Cardiac muscle cell (in vitro differentiated cells and primary cell): ENCODE data around the gene GZMM. TPM values are rescaled to one million over a fixed set of nuclear protein-coding genes. Genes with fewer than 3 reads are reported as not detected.

ENCODE experiments used
- DNase-seq, 2 donors: peaks; one replicate each; pipeline versions ENCODE4 v3.0.0 to v3.0.0-alpha.2; 2010 to 2017; ENCODE audit warnings: low read depth in 1 of 2, low spot score in 1 of 2
- H3K27ac ChIP-seq: fragments of 200-600 bp; sonication (generic); 2 replicates; pipeline ENCODE4 v1.5.1; 2016
- H3K27me3 ChIP-seq: fragments of 200-600 bp; sonication (generic); 2 replicates; pipeline ENCODE4 v1.6.0; 2016; ENCODE audit warnings: control low read depth
- H3K36me3 ChIP-seq: fragments of 200-600 bp; sonication (generic); 2 replicates; pipeline ENCODE4 v1.5.1; 2016; ENCODE audit warnings: control low read depth
- H3K4me1 ChIP-seq: fragments of 200-600 bp; sonication (generic); 2 replicates; pipeline ENCODE4 v1.8.1; 2017; ENCODE audit warnings: low read depth, mild to moderate bottlenecking, mixed run types
- H3K4me3 ChIP-seq: fragments of 200-600 bp; sonication (generic); 2 replicates; pipeline ENCODE4 v1.5.1; 2016; ENCODE audit warnings: mild to moderate bottlenecking
- H3K9me3 ChIP-seq: fragments of 200-600 bp; sonication (generic); 2 replicates; pipeline ENCODE4 v1.5.1; 2017; ENCODE audit warnings: low read depth, mild to moderate bottlenecking, control low read depth
- polyA plus RNA-seq: library from polyadenylated mRNA; unstranded; fragments of >200 nt; fragmentation: Nextera tagmentation; extraction: Ambion mirVana; gene quantifications from 2 replicates; pipeline ENCODE4 v1.2.1, GENCODE V29; 2016
- total RNA-seq: library from RNA; depleted of rRNA; stranded (reverse); fragments of >200 nt; gene quantifications from 2 replicates; pipeline ENCODE4 v1.2.3, GENCODE V29; 2016
- TF ChIP-seq, protein P1 (sequence below): IDR thresholded peaks from 2 replicates; pipeline ENCODE4 v1.5.1; 2012; ENCODE audit warnings: low read depth, mild to moderate bottlenecking, low read length

Gene GZMM
- total and polyA plus RNA-seq, 2 experiments from 2014 or later, result 0.39 TPM; not detected in 1

DNA sequence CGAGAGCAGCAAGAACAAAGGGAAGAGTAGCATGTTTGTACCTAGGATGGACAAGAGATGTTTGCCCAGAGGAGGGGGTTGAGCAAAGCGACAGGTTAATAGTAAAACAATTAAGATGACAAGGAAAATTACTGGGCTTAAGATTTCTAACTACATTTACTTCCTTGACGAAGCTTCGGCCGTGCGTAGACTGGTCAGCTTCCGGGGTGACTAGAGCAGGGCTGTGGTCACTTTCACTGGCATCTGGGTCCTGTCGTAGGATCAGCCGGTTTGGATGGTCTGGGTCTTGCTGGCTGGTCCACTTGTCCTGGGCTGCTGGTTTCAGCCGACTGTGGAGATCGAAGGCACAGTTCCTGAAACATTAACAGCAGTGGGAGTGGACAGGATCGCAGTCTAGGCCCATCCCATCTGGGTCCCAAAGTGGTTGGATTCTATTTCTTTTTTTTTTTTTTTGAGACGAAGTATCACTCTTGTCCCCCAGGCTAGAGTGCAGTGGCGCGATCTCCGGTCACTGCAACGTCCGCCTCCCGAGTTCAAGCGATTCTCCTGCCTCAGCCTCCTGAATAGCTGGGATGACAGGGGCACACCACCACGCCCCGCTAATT is 23.5 kb downstream of the GZMM start:
- no peaks in the 10 kb centered on the region for H3K36me3 ChIP-seq
- no peaks in the 10 kb centered on the region for H3K9me3 ChIP-seq
- H3K27ac ChIP-seq, result peak overlapping the region; percentile 75
- TF ChIP-seq, protein P1, sequence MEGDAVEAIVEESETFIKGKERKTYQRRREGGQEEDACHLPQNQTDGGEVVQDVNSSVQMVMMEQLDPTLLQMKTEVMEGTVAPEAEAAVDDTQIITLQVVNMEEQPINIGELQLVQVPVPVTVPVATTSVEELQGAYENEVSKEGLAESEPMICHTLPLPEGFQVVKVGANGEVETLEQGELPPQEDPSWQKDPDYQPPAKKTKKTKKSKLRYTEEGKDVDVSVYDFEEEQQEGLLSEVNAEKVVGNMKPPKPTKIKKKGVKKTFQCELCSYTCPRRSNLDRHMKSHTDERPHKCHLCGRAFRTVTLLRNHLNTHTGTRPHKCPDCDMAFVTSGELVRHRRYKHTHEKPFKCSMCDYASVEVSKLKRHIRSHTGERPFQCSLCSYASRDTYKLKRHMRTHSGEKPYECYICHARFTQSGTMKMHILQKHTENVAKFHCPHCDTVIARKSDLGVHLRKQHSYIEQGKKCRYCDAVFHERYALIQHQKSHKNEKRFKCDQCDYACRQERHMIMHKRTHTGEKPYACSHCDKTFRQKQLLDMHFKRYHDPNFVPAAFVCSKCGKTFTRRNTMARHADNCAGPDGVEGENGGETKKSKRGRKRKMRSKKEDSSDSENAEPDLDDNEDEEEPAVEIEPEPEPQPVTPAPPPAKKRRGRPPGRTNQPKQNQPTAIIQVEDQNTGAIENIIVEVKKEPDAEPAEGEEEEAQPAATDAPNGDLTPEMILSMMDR, result no peak
- no peak overlapping the region for H3K4me3 ChIP-seq
- DNase-seq, result no peak
- H3K4me1 ChIP-seq, result peaks cover 5% of the 10 kb centered on the region
- no peaks in the 10 kb centered on the region for H3K27me3 ChIP-seq

DNA sequence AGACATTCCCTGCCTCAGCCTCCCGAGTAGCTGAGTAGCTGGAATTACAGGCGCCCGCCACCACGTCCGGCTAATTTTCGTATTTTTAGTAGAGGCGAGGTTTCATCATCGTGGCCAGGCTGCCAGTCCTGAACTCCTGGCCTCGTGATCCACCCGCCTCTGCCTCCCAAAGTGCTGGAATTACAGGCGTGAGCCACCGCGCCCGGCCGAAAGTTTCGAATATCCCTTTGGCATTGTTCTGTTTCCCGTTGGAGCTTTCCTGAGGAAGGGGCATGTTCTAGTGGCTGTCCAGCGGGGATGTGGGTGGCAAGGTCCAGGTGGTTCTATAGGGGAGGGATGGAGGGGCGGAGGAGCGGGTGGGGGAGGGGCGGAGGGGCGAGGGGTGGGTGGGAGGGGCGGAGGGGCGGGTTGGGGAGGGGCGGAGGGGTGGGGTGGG is 26.4 kb downstream of the GZMM start:
- no peaks in the 10 kb centered on the region for H3K36me3 ChIP-seq
- H3K4me1 ChIP-seq, result peaks cover 18% of the 10 kb centered on the region
- no peak for DNase-seq
- TF ChIP-seq, protein P1, result no peak
- no peak overlapping the region for H3K27ac ChIP-seq
- H3K9me3 ChIP-seq, result no peaks in the 10 kb centered on the region
- no peak overlapping the region for H3K4me3 ChIP-seq
- H3K27me3 ChIP-seq, result no peaks in the 10 kb centered on the region

DNA sequence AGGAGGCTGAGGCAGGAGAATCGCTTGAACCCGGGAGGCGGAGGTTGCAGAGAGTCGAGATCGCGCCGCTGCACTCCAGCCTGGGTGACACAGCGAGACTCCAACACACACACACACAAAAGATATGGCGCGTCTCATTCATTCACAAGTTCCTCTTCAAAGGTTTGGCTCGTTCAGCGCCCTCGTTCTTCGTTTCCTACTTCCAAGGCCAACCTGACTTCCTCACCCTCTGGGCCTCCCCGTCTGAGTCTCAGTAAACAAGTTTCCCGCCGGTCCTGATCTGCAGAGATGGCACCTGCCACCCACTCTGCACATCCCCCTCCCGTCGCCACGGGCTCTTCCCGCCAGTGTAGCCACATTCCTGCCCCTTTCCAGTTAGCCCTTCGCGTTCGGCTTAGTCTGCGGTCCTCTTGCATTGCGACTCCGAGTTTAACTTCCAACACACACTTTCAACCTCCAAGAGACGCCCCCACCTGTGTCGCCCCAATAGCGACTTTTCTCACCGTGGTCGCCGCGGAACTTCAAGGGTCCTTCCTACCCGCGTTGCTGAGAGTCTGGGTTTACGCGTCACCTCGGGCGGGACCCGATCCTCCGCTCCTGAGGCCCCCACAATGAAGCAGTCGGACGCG is 27.2 kb downstream of the GZMM start:
- peak; percentile 30 to 40 for DNase-seq
- Histone ChIP-seq H3K4me3 (peak overlapping the region; percentile 29), H3K27me3 (no peaks in the 10 kb centered on the region), H3K27ac (peak overlapping the region; percentile 65), H3K9me3 (no peaks in the 10 kb centered on the region), H3K4me1 (peaks cover 26% of the 10 kb centered on the region), H3K36me3 (no peaks in the 10 kb centered on the region)
- TF ChIP-seq, protein P1, result no peak

DNA sequence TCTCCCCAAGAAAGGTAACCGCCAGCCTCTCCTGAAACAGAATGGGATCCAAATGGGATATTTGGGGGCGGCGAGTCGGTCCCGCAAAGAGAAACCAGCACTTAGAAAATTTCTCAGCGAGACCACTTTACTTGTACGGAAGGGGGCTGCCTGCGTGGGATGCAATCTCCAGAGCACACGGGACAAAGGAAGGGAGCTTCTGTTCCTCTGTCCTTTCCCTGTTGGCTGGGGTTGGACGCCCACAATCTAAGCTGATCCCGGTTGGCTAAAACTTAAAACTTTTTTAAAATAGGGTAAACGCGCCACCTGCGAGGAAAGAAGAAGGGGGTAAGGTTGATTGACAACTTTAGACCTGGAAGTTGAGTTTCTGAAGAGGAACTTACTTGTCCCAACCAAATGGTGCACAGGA is 27.7 kb downstream of the GZMM start:
- Histone ChIP-seq H3K4me1 (peaks cover 29% of the 10 kb centered on the region), H3K4me3 (peak overlapping the region; percentile 29), H3K36me3 (no peaks in the 10 kb centered on the region), H3K27me3 (no peaks in the 10 kb centered on the region), H3K27ac (peak overlapping the region; percentile 65), H3K9me3 (no peaks in the 10 kb centered on the region)
- DNase-seq, result peak; percentile 37 to 38
- TF ChIP-seq, protein P1, result no peak

DNA sequence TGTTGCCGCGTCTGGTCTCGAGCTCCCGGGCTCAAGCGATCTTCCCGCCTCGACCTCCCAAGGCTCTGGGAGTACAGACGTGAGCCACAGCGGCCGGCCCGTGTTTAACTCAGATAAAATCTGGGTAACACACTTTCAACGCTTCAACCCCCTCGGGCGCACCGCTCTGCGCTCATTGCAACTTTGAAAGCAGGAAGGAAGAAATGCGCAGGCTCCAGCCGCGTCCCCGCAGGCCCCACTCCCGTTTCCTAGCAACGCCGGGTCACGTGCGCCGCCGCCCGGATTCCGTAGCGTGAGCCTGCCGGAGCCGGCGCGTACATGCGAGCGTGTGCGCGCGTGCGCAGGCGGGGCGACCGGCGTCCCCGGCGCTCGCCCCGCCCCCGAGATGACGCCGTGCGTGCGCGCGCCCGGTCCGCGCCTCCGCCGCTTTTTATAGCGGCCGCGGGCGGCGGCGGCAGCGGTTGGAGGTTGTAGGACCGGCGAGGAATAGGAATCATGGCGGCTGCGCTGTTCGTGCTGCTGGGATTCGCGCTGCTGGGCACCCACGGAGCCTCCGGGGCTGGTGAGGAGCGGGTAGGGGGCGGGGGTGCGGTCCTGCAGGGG is 28.4 kb downstream of the GZMM start, which contains the start of gene BSG:
Gene BSG, plus strand, starts transcription at position 457 of the 603 bp plus-strand sequence. Its CDS starts 39 bp downstream, at position 496.
- peak within 1 kb of the TSS; percentile 90 for H3K27ac ChIP-seq
- no peaks in the 10 kb centered on the region for H3K27me3 ChIP-seq
- peaks cover 24% of the 10 kb centered on the region for H3K4me1 ChIP-seq
- H3K9me3 ChIP-seq, result no peaks in the 10 kb centered on the region
- no peaks in the 10 kb centered on the region for H3K36me3 ChIP-seq
- TF ChIP-seq, protein P1, result no peak
- DNase-seq, result peak; percentile 99
- H3K4me3 ChIP-seq, result peak within 1 kb of the TSS; percentile 96
